HG03045 (cell line): ENCODE data around the gene CUX1.

Experiments
- ATAC-seq: cut with Tn5 transposase; IDR thresholded peaks from one replicate; pipeline ENCODE4 v1.9.1; 2021; ENCODE audit warnings: mild to moderate bottlenecking, moderate library complexity; ENCODE audit not compliant: unreplicated experiment

Gene CUX1

GRCh38 chr7:102063690-102064180, 246.3 kb downstream of the CUX1 start:
- no peak for ATAC-seq

GRCh38 chr7:102064361-102065025, 247.1 kb downstream of the CUX1 start:
- no peak for ATAC-seq

GRCh38 chr7:102065226-102065625, 247.8 kb downstream of the CUX1 start:
- no peak for ATAC-seq

DNA sequence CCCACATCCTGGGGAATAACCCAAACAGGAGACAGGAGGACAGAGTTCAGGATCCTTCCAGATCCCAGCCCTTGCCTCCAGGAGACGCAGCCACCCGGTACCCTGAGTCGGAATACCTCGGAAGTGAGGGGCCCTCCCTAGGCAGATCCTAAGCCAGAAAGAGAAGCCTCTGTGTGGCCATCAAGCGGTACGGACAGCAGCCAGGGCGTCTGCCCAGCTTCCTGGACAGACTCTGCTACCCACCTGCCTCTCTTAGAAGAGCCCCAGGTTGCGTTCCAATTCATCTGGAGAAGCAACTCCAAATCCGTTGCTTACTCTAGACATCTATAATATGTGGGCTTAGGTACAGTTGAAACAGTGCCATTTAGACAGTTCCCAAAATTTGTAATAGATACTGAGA, 249.1 kb downstream of the CUX1 start:
- no peak for ATAC-seq

- ATAC-seq: no peak
Observed at GRCh38 chr7:102068846-102069245, 251.4 kb downstream of the CUX1 start.

- no peak for ATAC-seq
Observed at GRCh38 chr7:102069931-102070629, 252.7 kb downstream of the CUX1 start.

DNA sequence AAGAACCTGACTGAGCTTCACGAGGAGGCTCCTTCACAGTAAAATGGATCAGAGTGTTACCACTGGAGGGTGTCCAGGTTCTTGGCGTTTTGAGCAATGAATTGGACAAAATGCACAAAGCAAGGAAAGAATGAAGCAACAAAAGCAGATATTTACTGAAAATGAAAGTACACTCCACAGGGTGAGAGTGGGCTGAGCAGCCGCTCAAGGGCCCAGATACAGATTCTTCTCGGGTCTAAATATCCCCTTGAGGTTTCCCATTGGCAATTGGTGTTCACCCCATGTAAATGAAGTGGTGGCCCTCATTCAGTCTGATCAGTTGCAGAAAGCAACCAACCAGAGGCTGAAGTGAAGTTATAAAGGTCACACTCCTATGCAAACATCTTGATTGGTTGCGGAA, 254.6 kb downstream of the CUX1 start:
- ATAC-seq: no peak

DNA sequence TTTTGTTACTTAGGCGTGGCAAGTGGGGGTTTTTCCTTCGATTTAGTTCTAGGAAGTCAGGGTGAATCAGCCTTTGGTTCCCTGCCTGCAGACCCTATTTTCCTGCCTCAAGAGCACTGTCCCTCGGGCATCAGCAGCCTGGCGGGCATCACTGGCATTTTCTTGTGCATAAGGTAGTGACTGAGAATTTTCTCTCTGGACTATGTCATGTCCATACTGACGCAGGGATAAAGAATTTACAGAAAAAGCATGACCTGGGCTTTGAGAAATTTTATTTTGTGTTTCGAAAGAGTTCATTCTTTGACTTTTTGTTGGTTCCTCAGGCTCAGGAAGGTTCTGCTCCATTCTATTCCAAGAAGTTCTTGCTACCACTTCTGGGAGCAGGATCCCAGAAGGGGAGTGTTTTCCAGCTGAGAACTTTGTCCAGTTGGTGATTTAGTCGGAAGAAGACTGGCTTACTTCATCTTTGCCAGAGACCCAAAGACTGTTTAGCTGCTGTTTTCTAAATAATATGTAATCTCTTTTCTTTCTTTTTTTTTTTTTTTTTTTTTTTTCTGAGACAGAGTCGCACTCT, 255.3 kb downstream of the CUX1 start:
- ATAC-seq: no peak

DNA sequence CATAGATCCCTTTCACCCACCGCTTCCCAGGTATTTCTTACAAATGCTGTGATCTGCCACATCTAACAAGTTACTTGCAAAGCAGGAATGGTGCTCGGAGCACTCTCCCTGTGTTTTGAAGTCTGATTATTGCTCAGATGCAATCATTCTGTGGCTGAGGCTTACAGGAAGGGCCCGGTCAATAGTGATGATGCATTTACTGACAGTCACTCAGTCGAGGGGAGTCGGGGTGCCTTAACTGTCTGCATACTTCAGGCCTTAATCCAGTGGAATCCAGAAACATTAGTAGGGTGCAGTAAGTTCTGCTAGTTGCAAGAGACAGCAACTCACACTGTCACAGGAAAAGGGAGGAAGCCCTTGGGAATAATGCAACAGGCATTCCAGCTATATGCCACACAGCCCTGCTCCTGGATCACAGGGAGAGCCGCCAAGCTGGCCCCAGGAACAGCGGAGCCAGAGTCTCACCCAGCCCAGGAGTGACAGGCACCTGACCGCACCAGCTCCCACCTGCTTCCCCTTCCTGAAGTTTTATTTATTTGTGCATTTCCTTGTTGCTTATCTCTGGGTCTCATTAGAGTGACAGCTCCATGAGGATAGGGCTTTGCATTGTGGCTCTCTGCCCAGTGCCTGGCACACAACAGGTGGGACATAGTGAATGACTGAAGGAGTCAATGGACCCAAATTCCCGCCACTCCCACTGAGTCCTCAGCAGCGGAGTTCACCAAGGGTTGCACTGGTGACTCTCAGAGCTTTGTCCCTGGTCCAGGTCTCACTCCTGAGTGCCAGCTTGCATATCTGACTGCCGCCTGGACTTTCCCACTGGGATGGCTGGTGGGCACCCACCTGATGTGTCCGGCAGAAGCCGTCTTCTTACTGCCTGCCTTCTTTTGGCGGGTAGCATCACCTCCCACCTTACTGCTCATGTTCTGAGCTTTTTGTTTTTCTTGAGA, 256.8 kb downstream of the CUX1 start:
- ATAC-seq: no peak

DNA sequence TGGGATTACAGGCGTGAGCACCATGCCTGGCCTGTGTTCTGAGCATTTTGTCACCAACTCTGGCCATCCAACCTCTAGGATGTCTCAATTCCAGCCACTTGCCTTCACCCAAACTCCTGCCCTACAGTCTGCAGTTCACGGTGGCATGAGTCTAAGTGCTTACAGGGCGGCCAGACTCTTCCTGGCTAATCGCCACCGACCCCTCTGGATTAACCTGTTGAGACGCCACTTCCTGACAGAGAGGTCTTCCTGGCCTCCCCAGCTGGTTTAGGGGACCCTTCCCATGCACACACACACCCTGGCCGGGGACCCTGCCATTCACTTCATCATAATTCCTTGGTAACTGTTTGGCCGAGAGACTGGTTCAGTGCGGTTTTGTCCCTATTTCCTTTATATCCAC, 257.7 kb downstream of the CUX1 start:
- no peak for ATAC-seq

DNA sequence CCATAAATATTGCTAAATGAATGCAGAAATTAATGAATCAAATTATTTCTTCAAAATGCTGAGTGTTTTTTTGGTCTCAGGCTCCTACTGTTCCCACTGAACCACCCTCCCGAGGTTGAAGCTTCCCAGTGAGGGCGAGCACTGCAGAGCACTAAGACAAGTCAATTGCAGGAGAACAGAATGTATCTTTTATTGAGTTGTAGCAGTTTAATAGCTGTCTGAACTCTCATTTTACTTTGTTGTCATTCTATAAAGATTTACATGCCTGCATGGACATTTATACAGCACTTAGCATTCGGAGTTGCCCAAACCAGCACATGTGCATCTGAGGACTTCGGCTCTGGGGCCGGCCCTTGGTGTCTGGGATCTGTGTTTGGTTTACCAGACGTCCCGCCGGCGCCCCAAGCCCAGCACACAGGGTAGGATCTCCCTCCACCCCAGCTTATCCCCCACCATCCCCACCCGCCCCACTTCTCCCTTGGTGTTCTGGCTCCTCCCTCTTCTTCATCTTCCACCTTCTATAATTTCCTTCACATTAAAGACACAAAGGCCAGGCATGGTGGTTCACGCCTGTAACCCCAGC, 258.2 kb downstream of the CUX1 start:
- ATAC-seq: no peak

DNA sequence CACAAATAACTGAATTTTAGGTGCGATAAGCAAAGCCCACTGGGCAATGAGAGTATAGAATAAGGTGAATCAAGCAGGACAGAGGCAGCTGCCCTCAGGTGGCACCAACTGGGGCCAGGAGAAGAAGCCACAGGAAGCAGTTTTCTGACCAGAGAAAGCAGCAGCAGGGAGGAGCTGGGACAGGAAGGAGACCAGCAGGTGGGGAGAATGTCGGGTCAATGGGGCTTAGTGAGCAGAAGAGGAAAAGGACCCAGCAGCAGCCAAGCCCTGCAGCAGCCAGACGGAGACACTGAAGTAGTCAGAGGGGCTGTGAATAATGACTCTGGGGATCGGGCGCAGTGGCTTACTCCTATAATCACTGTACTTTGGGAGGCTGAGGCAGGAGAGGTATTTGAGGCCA, 259.7 kb downstream of the CUX1 start:
- ATAC-seq: no peak

DNA sequence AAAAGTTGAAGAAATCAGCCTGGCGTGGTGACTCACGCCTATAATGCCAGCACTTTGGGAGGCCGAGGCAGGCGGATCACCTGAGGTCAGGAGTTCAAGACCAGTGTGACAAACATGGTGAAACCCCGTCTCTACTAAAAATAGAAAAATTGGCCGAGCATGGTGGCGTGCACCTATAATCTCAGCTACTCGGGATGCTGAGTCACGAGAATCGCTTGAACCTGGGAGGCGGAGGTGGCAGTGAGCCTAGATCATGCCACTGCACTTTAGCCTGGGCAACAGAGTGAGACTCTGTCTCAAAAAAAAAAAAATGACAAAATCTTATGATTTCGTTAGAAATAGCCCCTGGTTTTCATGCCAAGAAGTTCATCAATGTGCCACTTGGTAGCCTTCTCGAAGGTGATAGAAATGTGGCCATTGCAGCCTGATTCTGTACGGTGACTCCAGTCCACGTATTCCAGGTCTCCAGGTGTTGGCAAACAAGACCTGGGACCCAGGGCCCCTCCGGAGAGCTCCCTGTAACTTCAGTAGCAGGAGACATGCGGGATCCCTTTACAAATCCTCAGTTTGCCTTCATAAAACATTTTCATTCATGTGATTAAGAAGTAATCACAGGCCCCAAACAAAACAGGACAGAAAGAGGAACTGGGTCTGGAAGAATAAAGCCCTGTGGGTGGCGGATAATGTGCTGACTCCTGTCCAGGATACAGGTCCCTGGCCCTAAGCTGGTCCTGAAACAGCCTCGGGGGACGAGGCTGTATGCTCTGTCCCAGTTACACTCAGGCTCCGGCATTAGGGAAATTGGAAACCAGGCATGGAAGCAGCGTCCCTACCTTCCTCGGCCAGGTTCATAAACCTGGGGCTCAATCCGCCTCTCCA, 262.0 kb downstream of the CUX1 start:
- no peak for ATAC-seq

DNA sequence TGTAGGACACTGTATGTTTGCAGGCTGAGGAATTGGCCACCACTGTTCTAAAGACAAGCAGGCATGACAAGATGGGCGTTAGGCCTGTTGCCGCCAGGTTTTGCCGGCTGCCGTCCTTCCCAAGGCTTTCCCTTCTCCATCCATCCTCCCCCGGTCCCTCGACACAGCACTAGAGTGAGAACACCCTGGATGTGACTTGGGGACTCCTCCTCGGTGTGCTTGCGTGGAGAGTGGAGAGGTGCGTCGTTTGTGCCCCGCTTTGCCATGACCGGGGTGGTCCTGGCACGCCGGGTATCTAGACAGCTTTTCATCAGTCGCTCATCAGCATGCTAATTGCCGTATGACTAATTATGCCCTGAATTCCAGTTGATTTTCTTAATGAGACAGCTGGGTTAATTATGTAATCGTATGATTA, 262.6 kb downstream of the CUX1 start:
- no peak for ATAC-seq

GRCh38 chr7:102080434-102081243, 263.2 kb downstream of the CUX1 start:
- ATAC-seq: no peak

- no peak for ATAC-seq
Observed at GRCh38 chr7:102081244-102081627, 263.8 kb downstream of the CUX1 start.

- no peak for ATAC-seq
Observed at GRCh38 chr7:102082693-102083368, 265.4 kb downstream of the CUX1 start.

- no peak for ATAC-seq
Observed at GRCh38 chr7:102085218-102085772, 267.9 kb downstream of the CUX1 start.
